GM23338 (cell line): ENCODE data around the gene PDLIM5.

Experiments used
- CREB1 ChIP-seq: fragments of 250-450 bp; sonication (Bioruptor Pico); IDR thresholded peaks from 2 replicates; pipeline ENCODE4 v1.5.0; 2020; ENCODE audit warnings: low read depth, mild to moderate bottlenecking, moderate library complexity
- EZH2 ChIP-seq: fragments of 200-600 bp; sonication (generic); IDR thresholded peaks from one replicate; pipeline ENCODE4 v1.8.0; 2017; ENCODE audit warnings: antibody characterized with exemption, mild to moderate bottlenecking, low read depth; ENCODE audit not compliant: unreplicated experiment
- EZH2phosphoT487 ChIP-seq: fragments of 200-600 bp; sonication (generic); IDR thresholded peaks from one replicate; pipeline ENCODE4 v1.8.1; 2018; ENCODE audit warnings: antibody characterized with exemption; ENCODE audit not compliant: unreplicated experiment
- NANOG ChIP-seq: IDR thresholded peaks from 2 replicates; pipeline ENCODE4 v1.6.1; 2016; ENCODE audit warnings: antibody characterized with exemption, borderline replicate concordance
- POLR2AphosphoS5 ChIP-seq: IDR thresholded peaks from 2 replicates; pipeline ENCODE4 v1.6.1; 2016; ENCODE audit warnings: antibody characterized with exemption, low read depth
- STAT1 ChIP-seq: IDR thresholded peaks from one replicate; pipeline ENCODE4 v1.6.1; 2016; ENCODE audit warnings: antibody characterized with exemption; ENCODE audit not compliant: unreplicated experiment
- ZNF114 ChIP-seq: fragments of 250-450 bp; sonication (Bioruptor Pico); IDR thresholded peaks from 2 replicates; pipeline ENCODE4 v1.5.0; 2020; ENCODE audit warnings: mild to moderate bottlenecking, moderate library complexity
- ZNF331 ChIP-seq: fragments of 250-450 bp; sonication (Bioruptor Pico); IDR thresholded peaks from 2 replicates; pipeline ENCODE4 v1.5.0; 2020; ENCODE audit warnings: low read depth, mild to moderate bottlenecking, moderate library complexity
- TF ChIP-seq, protein P1 (sequence below), 2 experiments: fragments of 200-600 bp in 1 of 2; sonication (generic) in 1 of 2; conservative IDR thresholded peaks; 2 replicates each; pipeline versions ENCODE4 v1.5.1 to v1.6.1; 2016 to 2017; ENCODE audit warnings: antibody characterized with exemption in 2 of 2, low read depth in 2 of 2, mild to moderate bottlenecking in 2 of 2, moderate library complexity in 1 of 2
- TF ChIP-seq, protein P2 (sequence below): IDR thresholded peaks from one replicate; pipeline ENCODE4 v1.6.1; 2018; ENCODE audit warnings: antibody characterized with exemption; ENCODE audit not compliant: unreplicated experiment
- TF ChIP-seq, protein P3 (sequence below): IDR thresholded peaks from 2 replicates; pipeline ENCODE4 v1.6.1; 2016; ENCODE audit warnings: antibody characterized with exemption
- TF ChIP-seq, protein P4 (sequence below): fragments of 250-450 bp; sonication (Bioruptor Pico); IDR thresholded peaks from 2 replicates; pipeline ENCODE4 v1.5.0; 2020; ENCODE audit warnings: mild to moderate bottlenecking, moderate library complexity

DNA sequence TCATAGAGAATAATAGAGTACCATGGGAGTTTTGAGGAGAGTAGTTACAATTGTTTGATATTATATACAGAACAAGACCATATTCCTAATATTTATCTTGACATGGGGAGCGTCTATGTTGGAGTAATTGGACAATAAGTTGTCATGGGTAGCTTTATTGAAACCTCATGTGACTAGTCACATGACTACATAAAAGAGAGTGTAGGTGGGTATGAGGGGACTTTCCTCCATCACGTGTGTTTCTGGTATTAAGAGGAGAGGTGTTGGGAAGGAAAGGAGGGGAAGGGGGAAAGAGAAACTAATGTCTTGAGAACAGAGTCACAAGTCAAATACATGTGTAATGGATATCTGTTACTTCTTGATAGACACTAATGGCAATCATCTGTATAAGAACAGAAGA is 33.1 kb downstream of the PDLIM5 start:
- TF ChIP-seq, protein P1, sequence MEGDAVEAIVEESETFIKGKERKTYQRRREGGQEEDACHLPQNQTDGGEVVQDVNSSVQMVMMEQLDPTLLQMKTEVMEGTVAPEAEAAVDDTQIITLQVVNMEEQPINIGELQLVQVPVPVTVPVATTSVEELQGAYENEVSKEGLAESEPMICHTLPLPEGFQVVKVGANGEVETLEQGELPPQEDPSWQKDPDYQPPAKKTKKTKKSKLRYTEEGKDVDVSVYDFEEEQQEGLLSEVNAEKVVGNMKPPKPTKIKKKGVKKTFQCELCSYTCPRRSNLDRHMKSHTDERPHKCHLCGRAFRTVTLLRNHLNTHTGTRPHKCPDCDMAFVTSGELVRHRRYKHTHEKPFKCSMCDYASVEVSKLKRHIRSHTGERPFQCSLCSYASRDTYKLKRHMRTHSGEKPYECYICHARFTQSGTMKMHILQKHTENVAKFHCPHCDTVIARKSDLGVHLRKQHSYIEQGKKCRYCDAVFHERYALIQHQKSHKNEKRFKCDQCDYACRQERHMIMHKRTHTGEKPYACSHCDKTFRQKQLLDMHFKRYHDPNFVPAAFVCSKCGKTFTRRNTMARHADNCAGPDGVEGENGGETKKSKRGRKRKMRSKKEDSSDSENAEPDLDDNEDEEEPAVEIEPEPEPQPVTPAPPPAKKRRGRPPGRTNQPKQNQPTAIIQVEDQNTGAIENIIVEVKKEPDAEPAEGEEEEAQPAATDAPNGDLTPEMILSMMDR (conservative IDR thresholded peaks at IDR 0.05; ENCODE audit: low read depth in 2 of 2), result no peak
- no peak for TF ChIP-seq EZH2
- TF ChIP-seq NANOG, result no peak
- no peak for TF ChIP-seq ZNF114 (CRISPR knock-in tag)
- no peak for TF ChIP-seq POLR2AphosphoS5
- TF ChIP-seq CREB1 (CRISPR knock-in tag), result no peak
- TF ChIP-seq, protein P2, sequence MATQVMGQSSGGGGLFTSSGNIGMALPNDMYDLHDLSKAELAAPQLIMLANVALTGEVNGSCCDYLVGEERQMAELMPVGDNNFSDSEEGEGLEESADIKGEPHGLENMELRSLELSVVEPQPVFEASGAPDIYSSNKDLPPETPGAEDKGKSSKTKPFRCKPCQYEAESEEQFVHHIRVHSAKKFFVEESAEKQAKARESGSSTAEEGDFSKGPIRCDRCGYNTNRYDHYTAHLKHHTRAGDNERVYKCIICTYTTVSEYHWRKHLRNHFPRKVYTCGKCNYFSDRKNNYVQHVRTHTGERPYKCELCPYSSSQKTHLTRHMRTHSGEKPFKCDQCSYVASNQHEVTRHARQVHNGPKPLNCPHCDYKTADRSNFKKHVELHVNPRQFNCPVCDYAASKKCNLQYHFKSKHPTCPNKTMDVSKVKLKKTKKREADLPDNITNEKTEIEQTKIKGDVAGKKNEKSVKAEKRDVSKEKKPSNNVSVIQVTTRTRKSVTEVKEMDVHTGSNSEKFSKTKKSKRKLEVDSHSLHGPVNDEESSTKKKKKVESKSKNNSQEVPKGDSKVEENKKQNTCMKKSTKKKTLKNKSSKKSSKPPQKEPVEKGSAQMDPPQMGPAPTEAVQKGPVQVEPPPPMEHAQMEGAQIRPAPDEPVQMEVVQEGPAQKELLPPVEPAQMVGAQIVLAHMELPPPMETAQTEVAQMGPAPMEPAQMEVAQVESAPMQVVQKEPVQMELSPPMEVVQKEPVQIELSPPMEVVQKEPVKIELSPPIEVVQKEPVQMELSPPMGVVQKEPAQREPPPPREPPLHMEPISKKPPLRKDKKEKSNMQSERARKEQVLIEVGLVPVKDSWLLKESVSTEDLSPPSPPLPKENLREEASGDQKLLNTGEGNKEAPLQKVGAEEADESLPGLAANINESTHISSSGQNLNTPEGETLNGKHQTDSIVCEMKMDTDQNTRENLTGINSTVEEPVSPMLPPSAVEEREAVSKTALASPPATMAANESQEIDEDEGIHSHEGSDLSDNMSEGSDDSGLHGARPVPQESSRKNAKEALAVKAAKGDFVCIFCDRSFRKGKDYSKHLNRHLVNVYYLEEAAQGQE, result no peak
- TF ChIP-seq EZH2phosphoT487, result no peak
- TF ChIP-seq STAT1, result no peak
- TF ChIP-seq, protein P3, sequence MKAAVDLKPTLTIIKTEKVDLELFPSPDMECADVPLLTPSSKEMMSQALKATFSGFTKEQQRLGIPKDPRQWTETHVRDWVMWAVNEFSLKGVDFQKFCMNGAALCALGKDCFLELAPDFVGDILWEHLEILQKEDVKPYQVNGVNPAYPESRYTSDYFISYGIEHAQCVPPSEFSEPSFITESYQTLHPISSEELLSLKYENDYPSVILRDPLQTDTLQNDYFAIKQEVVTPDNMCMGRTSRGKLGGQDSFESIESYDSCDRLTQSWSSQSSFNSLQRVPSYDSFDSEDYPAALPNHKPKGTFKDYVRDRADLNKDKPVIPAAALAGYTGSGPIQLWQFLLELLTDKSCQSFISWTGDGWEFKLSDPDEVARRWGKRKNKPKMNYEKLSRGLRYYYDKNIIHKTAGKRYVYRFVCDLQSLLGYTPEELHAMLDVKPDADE, result no peak
- TF ChIP-seq ZNF331 (CRISPR knock-in tag), result no peak
- TF ChIP-seq, protein P4, sequence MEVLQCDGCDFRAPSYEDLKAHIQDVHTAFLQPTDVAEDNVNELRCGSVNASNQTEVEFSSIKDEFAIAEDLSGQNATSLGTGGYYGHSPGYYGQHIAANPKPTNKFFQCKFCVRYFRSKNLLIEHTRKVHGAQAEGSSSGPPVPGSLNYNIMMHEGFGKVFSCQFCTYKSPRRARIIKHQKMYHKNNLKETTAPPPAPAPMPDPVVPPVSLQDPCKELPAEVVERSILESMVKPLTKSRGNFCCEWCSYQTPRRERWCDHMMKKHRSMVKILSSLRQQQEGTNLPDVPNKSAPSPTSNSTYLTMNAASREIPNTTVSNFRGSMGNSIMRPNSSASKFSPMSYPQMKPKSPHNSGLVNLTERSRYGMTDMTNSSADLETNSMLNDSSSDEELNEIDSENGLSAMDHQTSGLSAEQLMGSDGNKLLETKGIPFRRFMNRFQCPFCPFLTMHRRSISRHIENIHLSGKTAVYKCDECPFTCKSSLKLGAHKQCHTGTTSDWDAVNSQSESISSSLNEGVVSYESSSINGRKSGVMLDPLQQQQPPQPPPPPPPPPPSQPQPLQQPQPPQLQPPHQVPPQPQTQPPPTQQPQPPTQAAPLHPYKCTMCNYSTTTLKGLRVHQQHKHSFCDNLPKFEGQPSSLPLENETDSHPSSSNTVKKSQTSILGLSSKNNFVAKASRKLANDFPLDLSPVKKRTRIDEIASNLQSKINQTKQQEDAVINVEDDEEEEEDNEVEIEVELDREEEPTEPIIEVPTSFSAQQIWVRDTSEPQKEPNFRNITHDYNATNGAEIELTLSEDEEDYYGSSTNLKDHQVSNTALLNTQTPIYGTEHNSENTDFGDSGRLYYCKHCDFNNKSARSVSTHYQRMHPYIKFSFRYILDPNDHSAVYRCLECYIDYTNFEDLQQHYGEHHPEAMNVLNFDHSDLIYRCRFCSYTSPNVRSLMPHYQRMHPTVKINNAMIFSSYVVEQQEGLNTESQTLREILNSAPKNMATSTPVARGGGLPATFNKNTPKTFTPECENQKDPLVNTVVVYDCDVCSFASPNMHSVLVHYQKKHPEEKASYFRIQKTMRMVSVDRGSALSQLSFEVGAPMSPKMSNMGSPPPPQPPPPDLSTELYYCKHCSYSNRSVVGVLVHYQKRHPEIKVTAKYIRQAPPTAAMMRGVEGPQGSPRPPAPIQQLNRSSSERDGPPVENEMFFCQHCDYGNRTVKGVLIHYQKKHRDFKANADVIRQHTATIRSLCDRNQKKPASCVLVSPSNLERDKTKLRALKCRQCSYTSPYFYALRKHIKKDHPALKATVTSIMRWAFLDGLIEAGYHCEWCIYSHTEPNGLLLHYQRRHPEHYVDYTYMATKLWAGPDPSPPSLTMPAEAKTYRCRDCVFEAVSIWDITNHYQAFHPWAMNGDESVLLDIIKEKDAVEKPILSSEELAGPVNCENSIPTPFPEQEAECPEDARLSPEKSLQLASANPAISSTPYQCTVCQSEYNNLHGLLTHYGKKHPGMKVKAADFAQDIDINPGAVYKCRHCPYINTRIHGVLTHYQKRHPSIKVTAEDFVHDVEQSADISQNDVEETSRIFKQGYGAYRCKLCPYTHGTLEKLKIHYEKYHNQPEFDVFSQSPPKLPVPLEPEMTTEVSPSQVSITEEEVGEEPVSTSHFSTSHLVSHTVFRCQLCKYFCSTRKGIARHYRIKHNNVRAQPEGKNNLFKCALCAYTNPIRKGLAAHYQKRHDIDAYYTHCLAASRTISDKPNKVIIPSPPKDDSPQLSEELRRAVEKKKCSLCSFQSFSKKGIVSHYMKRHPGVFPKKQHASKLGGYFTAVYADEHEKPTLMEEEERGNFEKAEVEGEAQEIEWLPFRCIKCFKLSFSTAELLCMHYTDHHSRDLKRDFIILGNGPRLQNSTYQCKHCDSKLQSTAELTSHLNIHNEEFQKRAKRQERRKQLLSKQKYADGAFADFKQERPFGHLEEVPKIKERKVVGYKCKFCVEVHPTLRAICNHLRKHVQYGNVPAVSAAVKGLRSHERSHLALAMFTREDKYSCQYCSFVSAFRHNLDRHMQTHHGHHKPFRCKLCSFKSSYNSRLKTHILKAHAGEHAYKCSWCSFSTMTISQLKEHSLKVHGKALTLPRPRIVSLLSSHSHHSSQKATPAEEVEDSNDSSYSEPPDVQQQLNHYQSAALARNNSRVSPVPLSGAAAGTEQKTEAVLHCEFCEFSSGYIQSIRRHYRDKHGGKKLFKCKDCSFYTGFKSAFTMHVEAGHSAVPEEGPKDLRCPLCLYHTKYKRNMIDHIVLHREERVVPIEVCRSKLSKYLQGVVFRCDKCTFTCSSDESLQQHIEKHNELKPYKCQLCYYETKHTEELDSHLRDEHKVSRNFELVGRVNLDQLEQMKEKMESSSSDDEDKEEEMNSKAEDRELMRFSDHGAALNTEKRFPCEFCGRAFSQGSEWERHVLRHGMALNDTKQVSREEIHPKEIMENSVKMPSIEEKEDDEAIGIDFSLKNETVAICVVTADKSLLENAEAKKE (CRISPR knock-in tag), result no peak
